ENCODE measurements around the gene CHAF1B. TPM values are rescaled to one million over a fixed set of nuclear protein-coding genes. Genes with fewer than 3 reads are reported as not detected.
"Not testable (repeated sequence)": the region's sequence is repeated elsewhere in the genome, so short reads cannot be mapped to it uniquely, and the experiment has no call there.

The CHAF1B gene
- total and polyA plus RNA-seq, 8 donors, result 4.1 to 11.6 (median 9.4) TPM

- ATAC-seq (no peak), DNase-seq (no peak)
- Histone ChIP-seq H3K4me1 (no peaks in the 10 kb centered on the region), H3K36me3 (peaks cover 0 to 80% of the 10 kb centered on the region in 2 donors), H3K9me3 (no peaks in the 10 kb centered on the region), H3K4me3 (no peak overlapping the region), H3K27me3 (no peaks in the 10 kb centered on the region), H3K27ac (no peak overlapping the region)
- intact Hi-C loops (cut with DNase I), result no loop called here
- TF ChIP-seq CTCF (IDR thresholded peaks at IDR 0.05), result no peak
Measured at GRCh38 chr21:36375994-36376393, 9.2 kb upstream of the CHAF1B start.

- no peak for ATAC-seq
Measured at GRCh38 chr21:36377391-36377842, 7.8 kb upstream of the CHAF1B start.

GRCh38 chr21:36379251-36379650, 5.9 kb upstream of the CHAF1B start:
- H3K27me3 ChIP-seq, result no peaks in the 10 kb centered on the region
- peaks cover 0 to 48% of the 10 kb centered on the region in 2 donors for H3K36me3 ChIP-seq
- no peak for TF ChIP-seq CTCF (IDR thresholded peaks at IDR 0.05)
- H3K9me3 ChIP-seq, result no peaks in the 10 kb centered on the region
- intact Hi-C loops (cut with DNase I), result no loop called here
- H3K4me1 ChIP-seq, result no peaks in the 10 kb centered on the region
- H3K4me3 ChIP-seq, result no peak overlapping the region
- peak; percentile 12 for ATAC-seq
- no peak for DNase-seq
- H3K27ac ChIP-seq, result no peak overlapping the region

More at GRCh38 chr21:36377391-36377842, 7.8 kb upstream of the CHAF1B start:
- H3K4me3 ChIP-seq, result no peak overlapping the region
- H3K4me1 ChIP-seq, result no peaks in the 10 kb centered on the region
- no peak for TF ChIP-seq CTCF (IDR thresholded peaks at IDR 0.05)
- H3K9me3 ChIP-seq, result no peaks in the 10 kb centered on the region
- H3K36me3 ChIP-seq, result peaks cover 0 to 66% of the 10 kb centered on the region in 2 donors
- DNase-seq, result no peak
- intact Hi-C loops (cut with DNase I), result no loop called here
- no peak overlapping the region for H3K27ac ChIP-seq
- no peaks in the 10 kb centered on the region for H3K27me3 ChIP-seq

GRCh38 chr21:36381841-36382589, 3.2 kb upstream of the CHAF1B start:
- intact Hi-C loops (cut with DNase I), result no loop called here
- Histone ChIP-seq H3K9me3 (peaks cover 0 to 2% of the 10 kb centered on the region in 2 donors), H3K27ac (no peak overlapping the region), H3K4me3 (no peak overlapping the region), H3K36me3 (peaks cover 0 to 20% of the 10 kb centered on the region in 2 donors), H3K4me1 (peaks cover 0 to 8% of the 10 kb centered on the region in 2 donors), H3K27me3 (no peaks in the 10 kb centered on the region)
- TF ChIP-seq CTCF (IDR thresholded peaks at IDR 0.05), result no peak
- ATAC-seq (no peak), DNase-seq (no peak)

- H3K4me3 ChIP-seq; H3K27me3 ChIP-seq; ATAC-seq; DNase-seq; intact Hi-C loops (cut with DNase I); H3K4me1 ChIP-seq; H3K9me3 ChIP-seq; H3K27ac ChIP-seq: not testable (repeated sequence)
- H3K36me3 ChIP-seq, result peaks cover 0 to 13% of the 10 kb centered on the region in 2 donors
Measured at GRCh38 chr21:36382722-36383121, 2.5 kb upstream of the CHAF1B start.
